ENCODE data around the gene COL27A1. TPM values are rescaled to one million over a fixed set of nuclear protein-coding genes. Genes with fewer than 3 reads are reported as not detected.

COL27A1 gene
- total RNA-seq, 2 donors from 2014 or later: 1.3 to 2.4 TPM

DNA sequence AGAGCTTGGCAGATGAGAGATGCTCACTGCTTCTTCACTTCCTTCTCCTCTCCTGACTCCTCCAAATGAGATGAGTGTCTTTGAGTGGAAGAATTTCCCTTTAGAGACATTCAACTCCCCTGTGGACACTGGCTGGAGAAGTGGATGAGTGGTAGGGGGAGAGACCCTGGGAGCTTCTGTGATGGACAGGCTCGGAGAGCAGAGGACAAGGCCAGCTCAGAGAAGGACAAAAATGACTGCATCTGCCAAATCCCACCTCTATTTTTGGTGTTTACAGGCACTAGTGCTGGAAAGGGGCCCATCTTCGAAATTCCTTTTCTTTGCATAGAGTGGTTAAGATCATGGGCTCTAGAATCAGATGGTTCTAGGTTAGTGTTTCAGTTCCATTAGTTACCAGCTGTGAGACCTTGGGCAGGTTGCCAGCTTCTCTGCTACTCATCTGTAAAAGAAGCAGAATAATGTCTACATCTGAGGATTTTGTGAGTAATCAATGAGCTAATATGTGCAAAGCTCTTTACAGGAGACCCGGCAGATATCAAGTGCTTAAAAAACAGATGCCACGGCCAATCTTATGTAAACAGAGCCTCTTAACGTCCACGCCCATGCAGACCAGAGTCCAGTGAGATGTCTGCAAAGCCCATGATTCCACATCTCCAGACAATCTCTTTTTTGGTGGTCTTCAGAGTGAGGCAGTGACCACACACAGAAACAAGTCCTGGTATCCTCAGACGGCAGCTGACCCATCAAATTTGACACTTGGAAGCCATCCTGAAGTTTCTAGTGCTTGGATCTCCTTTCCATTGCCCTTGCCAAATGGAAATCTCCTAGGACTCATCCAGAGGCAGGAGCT is 13.6 kb upstream of the COL27A1 start:
- peaks cover 27% of the 10 kb centered on the region for H3K27me3 Mint-ChIP-seq (ENCODE audit: low read depth)

GRCh38 chr9:114143234-114143633 is 12.1 kb upstream of the COL27A1 start:
- H3K9me3 Mint-ChIP-seq: no peaks in the 10 kb centered on the region

More for the DNA sequence above, 13.6 kb upstream of the COL27A1 start:
- H3K9me3 Mint-ChIP-seq: no peaks in the 10 kb centered on the region
- no peak overlapping the region for H3K4me3 Mint-ChIP-seq
- no peak for DNase-seq
- no peaks in the 10 kb centered on the region for H3K4me1 Mint-ChIP-seq (ENCODE audit: low read depth)
- H3K36me3 Mint-ChIP-seq (ENCODE audit: insufficient read depth in 2 of 2): no peaks in the 10 kb centered on the region
- ATAC-seq (replicated peaks in 1 of 2): no peak
- H3K27ac Mint-ChIP-seq: no peak overlapping the region

DNA sequence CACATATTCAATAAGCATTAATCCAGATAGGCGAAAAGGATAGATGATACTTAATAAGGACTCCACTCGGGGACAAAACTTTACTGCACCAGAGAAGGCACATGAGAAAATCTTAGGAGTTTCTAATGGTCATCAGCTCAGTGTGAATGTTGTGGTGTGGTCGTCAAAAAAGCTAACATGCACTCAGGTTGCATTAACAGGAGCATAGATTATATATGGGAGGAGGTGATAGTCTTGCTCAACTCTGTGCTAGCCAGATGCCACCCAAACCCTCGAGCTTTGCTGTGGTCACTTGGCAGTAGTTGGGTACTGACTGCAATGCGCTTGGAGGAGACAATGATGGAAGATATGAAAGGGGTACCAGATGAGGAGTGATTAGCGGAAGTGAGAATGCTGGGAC is 8.6 kb upstream of the COL27A1 start:
- H3K36me3 Mint-ChIP-seq (ENCODE audit: insufficient read depth in 2 of 2): no peaks in the 10 kb centered on the region
- DNase-seq: no peak
- H3K27ac Mint-ChIP-seq: no peak overlapping the region
- H3K9me3 Mint-ChIP-seq: no peaks in the 10 kb centered on the region
- no peak overlapping the region for H3K4me3 Mint-ChIP-seq
- peaks cover 37% of the 10 kb centered on the region for H3K27me3 Mint-ChIP-seq (ENCODE audit: low read depth)
- no peak for ATAC-seq (replicated peaks in 1 of 2)
- H3K4me1 Mint-ChIP-seq (ENCODE audit: low read depth): no peaks in the 10 kb centered on the region

More at GRCh38 chr9:114143234-114143633, 12.1 kb upstream of the COL27A1 start:
- Mint-ChIP-seq H3K27ac (no peak overlapping the region), H3K36me3 (ENCODE audit: insufficient read depth in 2 of 2) (no peaks in the 10 kb centered on the region), H3K4me3 (no peak overlapping the region), H3K4me1 (ENCODE audit: low read depth) (no peaks in the 10 kb centered on the region), H3K27me3 (ENCODE audit: low read depth) (peaks cover 20% of the 10 kb centered on the region)
- ATAC-seq (replicated peaks in 1 of 2) (no peak), DNase-seq (no peak)

DNA sequence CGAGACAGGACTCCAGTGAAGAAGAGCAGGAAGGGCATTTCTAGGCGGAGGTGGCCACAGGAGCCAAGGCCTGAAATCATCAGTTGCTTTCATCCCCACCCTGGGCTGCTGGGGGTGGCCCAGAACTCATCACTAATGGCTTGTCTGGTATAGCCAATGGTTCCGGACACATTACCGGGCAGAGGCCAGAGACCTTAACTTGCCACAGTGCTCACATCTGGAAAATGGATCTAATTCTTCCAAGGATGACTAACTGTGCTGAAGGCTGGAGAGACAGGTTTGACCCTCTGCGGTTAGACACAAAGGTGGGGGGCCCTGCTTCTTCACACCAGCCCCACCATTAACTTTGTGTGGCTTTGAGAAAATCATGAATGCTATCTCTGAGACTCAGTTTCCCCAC is 6.2 kb upstream of the COL27A1 start:
- H3K27ac Mint-ChIP-seq: no peak overlapping the region
- no peak overlapping the region for H3K4me3 Mint-ChIP-seq
- H3K4me1 Mint-ChIP-seq (ENCODE audit: low read depth): peaks cover under 1% of the 10 kb centered on the region
- ATAC-seq (replicated peaks in 1 of 2) (no peak), DNase-seq (no peak)
- no peaks in the 10 kb centered on the region for H3K9me3 Mint-ChIP-seq
- peaks cover 39% of the 10 kb centered on the region for H3K27me3 Mint-ChIP-seq (ENCODE audit: low read depth)
- no peaks in the 10 kb centered on the region for H3K36me3 Mint-ChIP-seq (ENCODE audit: insufficient read depth in 2 of 2)

DNA sequence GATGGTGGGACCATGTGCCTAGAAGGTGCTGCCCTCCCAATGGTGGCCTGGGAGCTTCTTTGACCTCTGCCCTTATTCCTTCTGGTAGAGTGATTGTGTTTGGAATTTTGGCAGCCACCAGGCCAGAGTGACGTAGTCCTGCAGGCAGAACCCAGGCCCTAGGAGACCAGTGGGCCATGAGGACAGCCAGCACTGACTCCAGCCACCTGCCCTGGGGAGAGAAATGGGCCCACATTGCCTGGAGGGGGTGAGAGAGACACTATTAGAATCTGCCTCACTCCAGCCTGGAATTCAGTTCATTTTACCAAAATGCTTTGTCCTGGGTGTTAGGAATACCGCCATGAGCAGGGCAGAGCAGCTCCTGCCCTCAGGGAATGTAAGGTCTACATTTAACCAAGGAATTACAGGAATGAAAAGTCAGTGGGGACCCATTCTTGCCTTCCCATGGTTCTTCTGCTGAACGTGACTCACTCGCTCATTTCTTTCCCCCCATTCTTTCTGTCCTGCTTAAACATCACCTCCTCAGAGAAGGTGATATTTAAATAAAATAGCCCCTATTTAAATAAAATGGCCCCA is 5.5 kb upstream of the COL27A1 start:
- Mint-ChIP-seq H3K27ac (no peak overlapping the region), H3K36me3 (ENCODE audit: insufficient read depth in 2 of 2) (no peaks in the 10 kb centered on the region), H3K4me1 (ENCODE audit: low read depth) (peaks cover 7% of the 10 kb centered on the region), H3K4me3 (no peak overlapping the region), H3K27me3 (ENCODE audit: low read depth) (peaks cover 46% of the 10 kb centered on the region), H3K9me3 (no peaks in the 10 kb centered on the region)
- ATAC-seq (replicated peaks in 1 of 2): no peak
- DNase-seq: no peak

- Mint-ChIP-seq H3K27ac (no peak overlapping the region), H3K4me3 (no peak overlapping the region), H3K9me3 (no peaks in the 10 kb centered on the region), H3K27me3 (ENCODE audit: low read depth) (peaks cover 49% of the 10 kb centered on the region), H3K36me3 (ENCODE audit: insufficient read depth in 2 of 2) (no peaks in the 10 kb centered on the region), H3K4me1 (ENCODE audit: low read depth) (peaks cover 11% of the 10 kb centered on the region)
- DNase-seq: no peak
- no peak for ATAC-seq (replicated peaks in 1 of 2)
These were observed 4.7 kb upstream of the COL27A1 start for GRCh38 chr9:114150608-114151007.

DNA sequence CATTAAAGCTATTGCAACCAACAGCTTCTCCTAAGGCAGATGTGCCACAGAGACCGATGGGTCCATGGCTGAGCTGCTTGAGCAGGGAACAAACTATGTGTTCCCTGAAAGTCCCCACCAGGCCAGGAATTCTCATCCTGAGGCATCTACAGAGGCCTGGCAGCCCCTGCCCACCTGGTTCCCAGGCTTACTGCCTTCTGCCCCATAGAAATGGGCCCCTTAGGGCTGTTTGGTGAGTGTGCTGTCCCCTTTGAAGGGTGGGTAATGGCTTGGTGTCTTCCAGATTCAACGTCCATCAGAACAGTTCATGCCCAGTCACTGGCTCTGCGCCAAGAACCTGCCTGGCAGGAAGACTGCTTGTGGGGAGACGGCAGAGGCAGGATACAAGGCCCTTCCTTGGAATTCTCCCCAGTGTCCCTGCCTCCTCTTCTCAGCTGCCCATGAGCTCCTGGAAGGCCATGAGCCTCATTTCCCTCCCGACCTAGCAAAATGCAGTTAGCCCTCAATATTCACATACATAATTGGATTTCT is 3.8 kb upstream of the COL27A1 start:
- H3K9me3 Mint-ChIP-seq: no peaks in the 10 kb centered on the region
- peaks cover 54% of the 10 kb centered on the region for H3K27me3 Mint-ChIP-seq (ENCODE audit: low read depth)
- no peak overlapping the region for H3K4me3 Mint-ChIP-seq
- H3K36me3 Mint-ChIP-seq (ENCODE audit: insufficient read depth in 2 of 2): no peaks in the 10 kb centered on the region
- no peak for DNase-seq
- H3K4me1 Mint-ChIP-seq (ENCODE audit: low read depth): peaks cover 15% of the 10 kb centered on the region
- no peak for ATAC-seq (replicated peaks in 1 of 2)
- no peak overlapping the region for H3K27ac Mint-ChIP-seq

DNA sequence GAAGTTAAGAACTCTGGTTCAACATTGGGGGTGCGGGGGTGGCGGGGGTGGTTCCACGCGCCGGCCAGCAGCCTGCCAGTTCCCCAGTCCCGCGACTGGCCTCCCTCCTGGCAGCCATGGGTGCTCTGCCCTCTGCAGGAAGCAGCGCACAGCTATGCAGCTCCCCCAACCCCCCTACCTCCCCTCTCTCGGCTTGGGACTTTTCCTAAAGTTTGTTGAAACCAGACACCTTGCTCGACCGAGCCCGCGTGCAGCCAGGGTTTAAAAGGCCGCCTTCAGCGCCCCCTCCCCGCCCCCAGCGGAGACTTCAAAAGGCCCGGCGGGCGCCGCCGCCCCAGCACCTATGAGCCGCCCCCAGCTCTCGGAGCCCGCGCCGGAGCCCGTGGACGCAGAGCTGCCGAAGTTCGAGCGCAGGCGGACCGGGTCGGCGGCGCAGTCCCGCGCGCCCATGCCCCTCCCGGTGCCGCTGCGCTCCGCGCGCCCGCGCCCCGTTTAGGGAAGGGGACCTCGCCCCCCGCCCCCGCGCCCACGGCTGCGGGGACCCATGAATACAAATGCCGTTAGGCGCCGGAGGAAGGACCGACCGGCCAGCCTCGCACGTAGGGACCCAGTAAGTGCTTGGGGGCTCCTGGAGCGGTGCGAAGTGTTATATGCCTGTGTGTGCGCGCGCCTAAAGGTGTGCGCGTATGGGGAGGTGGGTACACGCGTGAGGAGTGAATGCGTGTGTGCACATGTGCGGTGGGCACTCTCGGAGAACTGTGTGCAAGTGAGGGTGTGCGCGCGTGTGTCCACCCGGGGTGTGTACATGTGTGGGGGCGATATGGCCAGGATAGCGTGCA is 1.4 kb upstream of the COL27A1 start:
- Mint-ChIP-seq H3K36me3 (ENCODE audit: insufficient read depth in 2 of 2) (no peaks in the 10 kb centered on the region), H3K4me1 (ENCODE audit: low read depth) (peaks cover 17% of the 10 kb centered on the region), H3K4me3 (peak overlapping the region; percentile 70 to 75), H3K9me3 (no peaks in the 10 kb centered on the region), H3K27ac (no peak overlapping the region), H3K27me3 (ENCODE audit: low read depth) (peaks cover 62% of the 10 kb centered on the region)
- no peak for ATAC-seq (replicated peaks in 1 of 2)
- no peak for DNase-seq

GRCh38 chr9:114154600-114155102 is 686 bp upstream of the COL27A1 start:
- H3K36me3 Mint-ChIP-seq (ENCODE audit: insufficient read depth in 2 of 2): no peaks in the 10 kb centered on the region
- peaks cover 62% of the 10 kb centered on the region for H3K27me3 Mint-ChIP-seq (ENCODE audit: low read depth)
- peaks cover 17% of the 10 kb centered on the region for H3K4me1 Mint-ChIP-seq (ENCODE audit: low read depth)
- H3K4me3 Mint-ChIP-seq: peak overlapping the region; percentile 70 to 75
- H3K27ac Mint-ChIP-seq: no peak overlapping the region
- DNase-seq: no peak
- no peak for ATAC-seq (replicated peaks in 1 of 2)
- no peaks in the 10 kb centered on the region for H3K9me3 Mint-ChIP-seq

DNA sequence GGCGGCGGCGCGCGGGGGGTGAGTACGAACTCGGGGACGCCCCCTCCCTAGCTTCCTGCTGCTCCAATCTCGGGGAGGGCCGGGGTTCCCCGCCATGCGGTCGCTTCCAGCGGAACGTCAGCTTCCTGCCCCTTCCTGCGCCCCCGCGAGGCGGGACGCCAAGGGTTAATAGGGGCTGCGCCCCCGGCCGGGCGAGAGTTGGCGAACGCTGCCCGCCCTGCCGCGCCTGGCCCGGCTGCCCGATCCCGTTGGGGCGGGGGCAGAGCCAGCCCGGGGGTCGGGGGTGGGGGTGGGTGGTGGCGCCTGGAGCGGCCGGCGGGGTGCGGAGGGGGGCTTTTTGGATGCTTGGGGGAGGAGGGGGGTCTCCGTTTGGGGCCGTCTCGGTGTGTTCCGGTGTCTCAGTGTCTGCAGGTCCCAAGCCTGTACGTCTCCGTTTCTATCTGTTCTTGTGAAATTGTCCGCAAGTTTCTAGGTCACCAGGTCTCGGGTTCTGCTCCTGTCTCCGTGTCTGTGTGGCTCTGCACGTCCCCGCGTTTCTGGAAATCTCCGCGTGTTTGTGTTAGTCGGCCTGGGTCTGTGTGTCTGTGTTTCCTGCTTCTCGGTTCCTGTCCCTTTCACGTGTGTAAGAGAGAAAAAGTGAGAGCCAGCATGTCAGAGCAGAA is 789 bp downstream of the COL27A1 start:
- H3K27ac Mint-ChIP-seq: peak overlapping the region; percentile 7
- H3K9me3 Mint-ChIP-seq: no peaks in the 10 kb centered on the region
- H3K4me3 Mint-ChIP-seq: peak overlapping the region; percentile 81 to 94
- H3K27me3 Mint-ChIP-seq (ENCODE audit: low read depth): peaks cover 51% of the 10 kb centered on the region
- peak; percentile 9 to 26 for ATAC-seq (replicated peaks in 1 of 2)
- DNase-seq: peak; percentile 32 to 34
- H3K4me1 Mint-ChIP-seq (ENCODE audit: low read depth): peaks cover 17% of the 10 kb centered on the region
- H3K36me3 Mint-ChIP-seq (ENCODE audit: insufficient read depth in 2 of 2): no peaks in the 10 kb centered on the region

DNA sequence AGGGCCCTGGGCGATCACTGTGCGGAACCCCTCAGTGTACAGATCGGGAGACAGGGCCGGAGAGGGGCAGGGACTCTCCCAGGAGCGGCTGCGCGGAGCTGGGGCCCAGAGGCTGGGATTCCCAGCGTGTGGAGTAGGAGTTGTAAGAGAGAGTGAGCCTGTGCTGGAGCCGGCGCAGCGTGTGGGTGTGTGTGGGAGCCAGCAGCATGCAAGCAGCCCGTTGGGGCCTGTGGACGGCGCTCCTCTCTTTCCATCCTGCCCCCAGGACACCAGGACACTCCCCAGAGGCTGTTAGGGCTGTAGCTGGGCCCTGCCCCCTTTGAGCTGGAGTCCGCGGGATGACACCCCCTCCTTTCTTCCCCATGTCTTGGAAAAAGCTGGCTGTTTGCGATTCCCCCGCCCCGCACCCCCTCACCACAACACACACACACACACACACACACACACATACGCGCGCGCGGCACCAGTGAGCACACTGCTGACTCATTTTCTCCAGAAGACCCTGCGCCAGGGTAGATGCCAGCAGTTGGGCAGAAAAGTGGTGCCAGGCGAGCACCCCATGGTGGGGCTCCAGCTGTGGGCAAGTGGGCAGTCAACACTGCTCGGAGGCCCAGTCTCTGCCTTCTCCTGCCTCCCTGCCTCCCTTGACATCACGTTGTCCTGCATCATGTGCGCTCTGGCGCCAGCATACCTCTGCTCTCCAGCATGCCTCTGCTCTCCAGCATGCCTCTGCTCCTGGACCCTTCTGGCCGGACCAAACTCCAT is 1.5 kb downstream of the COL27A1 start:
- no peaks in the 10 kb centered on the region for H3K9me3 Mint-ChIP-seq
- peaks cover 44% of the 10 kb centered on the region for H3K27me3 Mint-ChIP-seq (ENCODE audit: low read depth)
- ATAC-seq (replicated peaks in 1 of 2) (peak; percentile 20 to 21), DNase-seq (peak in 1 of 2 donors; percentile 15)
- H3K4me3 Mint-ChIP-seq: peak overlapping the region; percentile 81 to 94
- no peaks in the 10 kb centered on the region for H3K36me3 Mint-ChIP-seq (ENCODE audit: insufficient read depth in 2 of 2)
- H3K27ac Mint-ChIP-seq: peak overlapping the region; percentile 7
- peaks cover 17% of the 10 kb centered on the region for H3K4me1 Mint-ChIP-seq (ENCODE audit: low read depth)

Data from activated T-cell treated with anti-CD3 and anti-CD28 coated beads, Interleukin-2, amount 50 U/mL, for 72 hours (primary cell).